GM10248 (cell line): ENCODE results near the gene BLTP3B.
A peak's percentile ranks its signal among the peaks of the same experiment; 100 is the strongest.

ENCODE experiments used
- CTCF ChIA-PET: fragments of 300-600 bp; sonication (Branson Sonifier 250); formaldehyde crosslinking; extraction: SDS; loops from one replicate; lab custom pipeline; 2021; ENCODE audit warnings: antibody characterized with exemption; lab: Yijun Ruan, JAX
- POLR2A ChIA-PET: fragments of 350-650 bp; sonication (Branson Sonifier 250); formaldehyde crosslinking; extraction: SDS; loops from one replicate; lab custom pipeline; 2020; ENCODE audit warnings: antibody characterized with exemption; lab: Yijun Ruan, JAX
- DNase-seq: peaks from one replicate; pipeline ENCODE4 v3.0.0; 2012; ENCODE audit errors: extremely low spot score
- CTCF ChIP-seq: IDR thresholded peaks from 2 replicates; pipeline ENCODE4 v1.5.1; 2012; ENCODE audit warnings: mild to moderate bottlenecking, low read depth; ENCODE audit errors: extremely low read depth, missing control alignments, control extremely low read depth

Gene BLTP3B

GRCh38 chr12:100123316-100124095, 19.2 kb downstream of the BLTP3B start:
- POLR2A ChIA-PET = interaction anchor here (0.7 kb wide), 1 partner anchor 23 kb away, joined by 4 read pairs; no protein-coding TSS in a partner anchor
- no peak for TF ChIP-seq CTCF

GRCh38 chr12:100120355-100120754, 22.3 kb downstream of the BLTP3B start:
- TF ChIP-seq CTCF = no peak
- CTCF ChIA-PET = interaction anchor here (1.0 to 1.9 kb wide), 3 partner anchors 9 to 35 kb away, joined by 4 to 6 read pairs (median 5); no protein-coding TSS in a partner anchor
- DNase-seq = no peak
- POLR2A ChIA-PET = interaction anchor here (0.7 kb wide), 1 partner anchor 16 kb away, joined by 4 read pairs; no protein-coding TSS in a partner anchor

More at GRCh38 chr12:100123316-100124095, 19.2 kb downstream of the BLTP3B start:
- CTCF ChIA-PET = interaction anchor here (0.8 to 1.0 kb wide), 2 partner anchors 13 to 14 kb away, joined by 3 read pairs; no protein-coding TSS in a partner anchor
- DNase-seq = no peak

GRCh38 chr12:100115291-100115690, 27.4 kb downstream of the BLTP3B start:
- DNase-seq = no peak
- ChIA-PET POLR2A (no interaction called here), CTCF (no interaction called here)

GRCh38 chr12:100114574-100114973, 28.1 kb downstream of the BLTP3B start:
- DNase-seq = peak; percentile 14
- ChIA-PET POLR2A (no interaction called here), CTCF (no interaction called here)
- TF ChIP-seq CTCF = no peak

More at GRCh38 chr12:100115291-100115690, 27.4 kb downstream of the BLTP3B start:
- no peak for TF ChIP-seq CTCF

- no peak for TF ChIP-seq CTCF
- POLR2A ChIA-PET = no interaction called here
- DNase-seq = no peak
- CTCF ChIA-PET = interaction anchor here (1.0 to 1.3 kb wide), 2 partner anchors 10 to 28 kb away, joined by 4 read pairs; no protein-coding TSS in a partner anchor
Observed at GRCh38 chr12:100110276-100110675, 32.4 kb downstream of the BLTP3B start.

- CTCF ChIA-PET = no interaction called here
- DNase-seq = no peak
- POLR2A ChIA-PET = no interaction called here
Observed at GRCh38 chr12:100106861-100107260, 35.8 kb downstream of the BLTP3B start.

More at GRCh38 chr12:100106861-100107260, 35.8 kb downstream of the BLTP3B start:
- no peak for TF ChIP-seq CTCF
